UCSD-AML1 (cell line): ENCODE results near the gene DTNBP1.

Experiments used
- DNase-seq: peaks from one replicate; lab custom pipeline; 2025; ENCODE audit not compliant: unreplicated experiment; lab: John Stamatoyannopoulos, UW

DTNBP1 gene

GRCh38 chr6:15489261-15489962 lies 173.4 kb downstream of the DTNBP1 start:
- no peak for DNase-seq

- no peak for DNase-seq
Measured at GRCh38 chr6:15487262-15487661, 175.6 kb downstream of the DTNBP1 start.

GRCh38 chr6:15485936-15486335 lies 176.9 kb downstream of the DTNBP1 start:
- DNase-seq: no peak

- no peak for DNase-seq
Measured at GRCh38 chr6:15484821-15485220, 178.0 kb downstream of the DTNBP1 start.

GRCh38 chr6:15484140-15484539 lies 178.7 kb downstream of the DTNBP1 start:
- no peak for DNase-seq

GRCh38 chr6:15483060-15483459 lies 179.8 kb downstream of the DTNBP1 start:
- no peak for DNase-seq

GRCh38 chr6:15481390-15482291 lies 181.2 kb downstream of the DTNBP1 start:
- DNase-seq: no peak

GRCh38 chr6:15480525-15480924 lies 182.3 kb downstream of the DTNBP1 start:
- no peak for DNase-seq

- no peak for DNase-seq
Measured at GRCh38 chr6:15479761-15480160, 183.1 kb downstream of the DTNBP1 start.

GRCh38 chr6:15477746-15478145 lies 185.1 kb downstream of the DTNBP1 start:
- no peak for DNase-seq

- no peak for DNase-seq
Measured at GRCh38 chr6:15476631-15477380, 186.0 kb downstream of the DTNBP1 start.

- no peak for DNase-seq
Measured at GRCh38 chr6:15475872-15476271, 187.0 kb downstream of the DTNBP1 start.

GRCh38 chr6:15475261-15475660 lies 187.6 kb downstream of the DTNBP1 start:
- DNase-seq: no peak

GRCh38 chr6:15474196-15474595 lies 188.6 kb downstream of the DTNBP1 start:
- DNase-seq: no peak

- DNase-seq: no peak
Measured at GRCh38 chr6:15473741-15474161, 189.1 kb downstream of the DTNBP1 start.

GRCh38 chr6:15473174-15473573 lies 189.7 kb downstream of the DTNBP1 start:
- no peak for DNase-seq
